Hepatocyte (in vitro differentiated cells): ENCODE results near the gene SERPINH1.

Experiments
- CTCF ChIP-seq: fragments of 200-600 bp; sonication (generic); IDR thresholded peaks from 2 replicates; pipeline ENCODE4 v1.5.1; 2016; ENCODE audit warnings: antibody characterized with exemption, mild to moderate bottlenecking; ENCODE audit not compliant: poor library complexity
- EZH2 ChIP-seq: fragments of 200-600 bp; sonication (generic); IDR thresholded peaks from 2 replicates; pipeline ENCODE4 v1.6.1; 2016; ENCODE audit warnings: antibody characterized with exemption, mild to moderate bottlenecking, borderline replicate concordance

GRCh38 chr11:75600356-75600755, 38.3 kb downstream of the SERPINH1 start:
- TF ChIP-seq CTCF, result no peak
- no peak for TF ChIP-seq EZH2
